ENCODE results near the gene ATP9B. TPM values are rescaled to one million over a fixed set of nuclear protein-coding genes. Genes with fewer than 3 reads are reported as not detected.

The ATP9B gene
- total and polyA plus RNA-seq, 4 donors = 7.1 to 31.4 (median 15.5) TPM

- 96% methylated on average over 2 of the region's 2 CpGs for WGBS
- H3K4me3 ChIP-seq (ENCODE audit: low read depth in 1 of 3, low read length in 3 of 3) = no peak overlapping the region
- no peak overlapping the region for H3K9ac ChIP-seq (ENCODE audit: low read depth in 1 of 2, low read length in 2 of 2)
- TF ChIP-seq HNF4A (conservative IDR thresholded peaks at IDR 0.05) = no peak
- TF ChIP-seq FOXA1 (IDR thresholded peaks at IDR 0.05) = no peak
- TF ChIP-seq TAF1 (conservative IDR thresholded peaks at IDR 0.05) = no peak
- TF ChIP-seq RXRA (IDR thresholded peaks at IDR 0.05) = no peak
- no peak for TF ChIP-seq JUND (IDR thresholded peaks at IDR 0.05)
- no peak for TF ChIP-seq ZBTB33 (IDR thresholded peaks at IDR 0.05)
- TF ChIP-seq REST (IDR thresholded peaks at IDR 0.05) = no peak
- TF ChIP-seq, protein P1, sequence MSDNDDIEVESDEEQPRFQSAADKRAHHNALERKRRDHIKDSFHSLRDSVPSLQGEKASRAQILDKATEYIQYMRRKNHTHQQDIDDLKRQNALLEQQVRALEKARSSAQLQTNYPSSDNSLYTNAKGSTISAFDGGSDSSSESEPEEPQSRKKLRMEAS (IDR thresholded peaks at IDR 0.05) = no peak
- TF ChIP-seq FOXA2 (IDR thresholded peaks at IDR 0.05) = no peak
- TF ChIP-seq RAD21 (IDR thresholded peaks at IDR 0.05) = no peak
- TF ChIP-seq, protein P2, sequence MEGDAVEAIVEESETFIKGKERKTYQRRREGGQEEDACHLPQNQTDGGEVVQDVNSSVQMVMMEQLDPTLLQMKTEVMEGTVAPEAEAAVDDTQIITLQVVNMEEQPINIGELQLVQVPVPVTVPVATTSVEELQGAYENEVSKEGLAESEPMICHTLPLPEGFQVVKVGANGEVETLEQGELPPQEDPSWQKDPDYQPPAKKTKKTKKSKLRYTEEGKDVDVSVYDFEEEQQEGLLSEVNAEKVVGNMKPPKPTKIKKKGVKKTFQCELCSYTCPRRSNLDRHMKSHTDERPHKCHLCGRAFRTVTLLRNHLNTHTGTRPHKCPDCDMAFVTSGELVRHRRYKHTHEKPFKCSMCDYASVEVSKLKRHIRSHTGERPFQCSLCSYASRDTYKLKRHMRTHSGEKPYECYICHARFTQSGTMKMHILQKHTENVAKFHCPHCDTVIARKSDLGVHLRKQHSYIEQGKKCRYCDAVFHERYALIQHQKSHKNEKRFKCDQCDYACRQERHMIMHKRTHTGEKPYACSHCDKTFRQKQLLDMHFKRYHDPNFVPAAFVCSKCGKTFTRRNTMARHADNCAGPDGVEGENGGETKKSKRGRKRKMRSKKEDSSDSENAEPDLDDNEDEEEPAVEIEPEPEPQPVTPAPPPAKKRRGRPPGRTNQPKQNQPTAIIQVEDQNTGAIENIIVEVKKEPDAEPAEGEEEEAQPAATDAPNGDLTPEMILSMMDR (IDR thresholded peaks at IDR 0.05; ENCODE audit: low read depth, low read length, missing input control) = no peak
- no peak for TF ChIP-seq HNF4G (IDR thresholded peaks at IDR 0.05)
- TF ChIP-seq GABPA (IDR thresholded peaks at IDR 0.05 in 1 of 2, conservative IDR thresholded peaks at IDR 0.05 in 1 of 2) = no peak
- peaks cover 0 to 12% (median 5%) of the 10 kb centered on the region in 4 donors for H3K36me3 ChIP-seq (ENCODE audit: control insufficient read depth in 4 of 4, insufficient read depth in 3 of 4, low read depth in 1 of 4, low read length in 3 of 4)
- H3K27me3 ChIP-seq (ENCODE audit: control insufficient read depth in 4 of 4, insufficient read depth in 4 of 4, low read length in 3 of 4) = no peaks in the 10 kb centered on the region
- H3K9me3 ChIP-seq (ENCODE audit: control insufficient read depth in 4 of 4, low read length in 3 of 4) = no peaks in the 10 kb centered on the region
- H3K4me1 ChIP-seq (ENCODE audit: control insufficient read depth in 4 of 4, insufficient read depth in 4 of 4, low read length in 3 of 4) = no peaks in the 10 kb centered on the region
- DNase-seq (ENCODE audit: low spot score) = no peak
- no peak overlapping the region for H3K27ac ChIP-seq (ENCODE audit: low read depth in 1 of 2, low read length in 2 of 2)
These were observed 124.6 kb downstream of the ATP9B start for GRCh38 chr18:79193826-79194225.

DNA sequence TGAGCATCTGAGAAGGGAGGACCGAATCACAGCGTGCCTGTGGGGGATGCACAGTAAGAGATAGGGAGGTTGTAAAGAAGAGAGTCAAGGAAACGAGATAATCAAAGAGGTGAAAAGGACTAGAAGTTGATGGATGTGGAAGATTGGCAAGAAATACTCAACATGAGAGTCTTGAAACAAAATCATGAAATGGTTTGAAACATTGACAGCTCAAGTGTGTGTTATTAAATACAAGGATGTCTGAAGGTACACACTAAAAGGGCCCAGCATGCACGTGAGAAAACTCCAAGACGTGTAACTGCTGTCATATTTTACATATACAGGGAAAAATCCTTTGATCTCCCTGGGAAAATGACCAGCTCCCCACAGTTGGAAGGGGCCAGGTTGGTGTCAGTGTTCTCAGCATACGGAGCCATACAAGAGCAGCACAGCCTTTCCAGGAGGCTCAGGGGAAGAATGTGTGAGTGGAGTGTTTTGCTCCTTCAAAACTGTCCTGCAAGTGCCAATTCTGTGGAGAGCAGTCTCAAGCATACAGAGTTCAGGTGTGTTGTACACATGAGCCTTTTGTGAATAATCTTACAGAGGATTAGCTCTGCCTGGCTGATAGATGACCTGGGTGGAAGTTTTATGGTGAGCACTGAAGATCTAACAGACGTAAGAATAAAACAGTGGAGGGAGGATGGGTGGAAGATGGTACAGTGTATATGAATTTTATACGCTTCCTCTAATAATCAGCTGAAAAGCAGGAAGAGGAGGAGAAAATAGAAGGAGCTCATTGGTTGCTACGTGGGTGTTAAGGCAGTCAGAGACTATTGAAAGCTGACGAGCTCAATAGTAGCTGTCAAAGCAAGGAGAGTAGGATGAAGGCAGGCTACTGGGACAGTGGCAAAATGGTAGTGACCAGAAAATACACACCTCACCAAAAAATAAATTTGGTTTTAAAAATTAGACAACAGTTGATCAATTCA lies 126.8 kb downstream of the ATP9B start:
- H3K4me3 ChIP-seq (ENCODE audit: low read depth in 1 of 3, low read length in 3 of 3) = no peak overlapping the region
- no peak for DNase-seq (ENCODE audit: low spot score)

More for the DNA sequence above, 126.8 kb downstream of the ATP9B start:
- WGBS = 93% methylated on average over 10 of the region's 10 CpGs
- no peaks in the 10 kb centered on the region for H3K27me3 ChIP-seq (ENCODE audit: control insufficient read depth in 4 of 4, insufficient read depth in 4 of 4, low read length in 3 of 4)
- no peak overlapping the region for H3K9ac ChIP-seq (ENCODE audit: low read depth in 1 of 2, low read length in 2 of 2)
- peaks cover 0 to 12% (median 4%) of the 10 kb centered on the region in 4 donors for H3K36me3 ChIP-seq (ENCODE audit: control insufficient read depth in 4 of 4, insufficient read depth in 3 of 4, low read depth in 1 of 4, low read length in 3 of 4)
- no peak for TF ChIP-seq TAF1 (conservative IDR thresholded peaks at IDR 0.05)
- TF ChIP-seq HNF4G (IDR thresholded peaks at IDR 0.05) = no peak
- TF ChIP-seq, protein P1 (IDR thresholded peaks at IDR 0.05) = no peak
- TF ChIP-seq NR2F2 (IDR thresholded peaks at IDR 0.05) = no peak
- no peak for TF ChIP-seq FOXA1 (IDR thresholded peaks at IDR 0.05)
- TF ChIP-seq ZBTB33 (IDR thresholded peaks at IDR 0.05) = no peak
- no peak for TF ChIP-seq SP1 (IDR thresholded peaks at IDR 0.05)
- no peak for TF ChIP-seq GABPA (IDR thresholded peaks at IDR 0.05 in 1 of 2, conservative IDR thresholded peaks at IDR 0.05 in 1 of 2)
- no peak for TF ChIP-seq HNF4A (conservative IDR thresholded peaks at IDR 0.05)
- TF ChIP-seq, protein P3, sequence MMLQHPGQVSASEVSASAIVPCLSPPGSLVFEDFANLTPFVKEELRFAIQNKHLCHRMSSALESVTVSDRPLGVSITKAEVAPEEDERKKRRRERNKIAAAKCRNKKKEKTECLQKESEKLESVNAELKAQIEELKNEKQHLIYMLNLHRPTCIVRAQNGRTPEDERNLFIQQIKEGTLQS (IDR thresholded peaks at IDR 0.05) = no peak
- no peak for TF ChIP-seq EGR1 (IDR thresholded peaks at IDR 0.05; ENCODE audit: low read depth in 2 of 2)
- no peak for TF ChIP-seq RAD21 (IDR thresholded peaks at IDR 0.05)
- TF ChIP-seq JUND (IDR thresholded peaks at IDR 0.05) = no peak
- H3K4me1 ChIP-seq (ENCODE audit: control insufficient read depth in 4 of 4, insufficient read depth in 4 of 4, low read length in 3 of 4) = no peaks in the 10 kb centered on the region
- no peak overlapping the region for H3K27ac ChIP-seq (ENCODE audit: low read depth in 1 of 2, low read length in 2 of 2)
- H3K9me3 ChIP-seq (ENCODE audit: control insufficient read depth in 4 of 4, low read length in 3 of 4) = no peaks in the 10 kb centered on the region

All from liver (tissue), 9 donors.